Endothelial cell (in vitro differentiated cells): ENCODE measurements around the gene CMTR2. TPM values are rescaled to one million over a fixed set of nuclear protein-coding genes. Genes with fewer than 3 reads are reported as not detected.

ENCODE experiments used
- DNase-seq: peaks from one replicate; pipeline ENCODE4 v3.0.0; 2021; ENCODE audit warnings: low spot score
- H3K27ac Mint-ChIP-seq: one replicate; pipeline ENCODE4 v1.8.0; 2021; ENCODE audit warnings: mixed read lengths, inconsistent platforms; ENCODE audit not compliant: unreplicated experiment
- H3K27me3 Mint-ChIP-seq: one replicate; pipeline ENCODE4 v1.8.0; 2021; ENCODE audit warnings: mild to moderate bottlenecking, moderate library complexity, mixed read lengths, inconsistent platforms; ENCODE audit not compliant: unreplicated experiment
- H3K36me3 Mint-ChIP-seq: one replicate; pipeline ENCODE4 v1.8.0; 2021; ENCODE audit warnings: mild to moderate bottlenecking, low read depth, mixed read lengths, inconsistent platforms; ENCODE audit not compliant: unreplicated experiment
- H3K4me1 Mint-ChIP-seq: one replicate; pipeline ENCODE4 v1.8.0; 2021; ENCODE audit warnings: mild to moderate bottlenecking, mixed read lengths, inconsistent platforms; ENCODE audit not compliant: unreplicated experiment
- H3K4me3 Mint-ChIP-seq: one replicate; pipeline ENCODE4 v1.8.0; 2021; ENCODE audit warnings: mild to moderate bottlenecking, mixed read lengths, inconsistent platforms; ENCODE audit not compliant: unreplicated experiment
- H3K9me3 Mint-ChIP-seq: one replicate; pipeline ENCODE4 v1.8.0; 2021; ENCODE audit warnings: mixed read lengths, inconsistent platforms; ENCODE audit not compliant: unreplicated experiment
- CTCF ChIP-seq: fragments of 200-600 bp; sonication (generic); IDR thresholded peaks from one replicate; pipeline ENCODE4 v1.5.0; 2021; ENCODE audit warnings: antibody characterized with exemption; ENCODE audit not compliant: unreplicated experiment
- total RNA-seq: library from RNA; stranded (reverse); fragmentation: NEBNext Ultra II Directional; extraction: Animal tissue kit (Norgen Biotek cat#: 25700); gene quantifications from one replicate; pipeline ENCODE4 v1.2.1, GENCODE V29; 2021; ENCODE audit not compliant: unreplicated experiment

The CMTR2 gene
- total RNA-seq, 1 donor from 2014 or later, result 26.7 TPM

- Mint-ChIP-seq H3K9me3 (no peaks in the 10 kb centered on the region), H3K4me1 (peaks cover 4% of the 10 kb centered on the region), H3K27ac (no peak overlapping the region), H3K4me3 (no peak overlapping the region), H3K36me3 (peaks cover 4% of the 10 kb centered on the region), H3K27me3 (peaks cover 6% of the 10 kb centered on the region)
- no peak for TF ChIP-seq CTCF
- DNase-seq, result no peak
These were observed 42.9 kb downstream of the CMTR2 start for GRCh38 chr16:71246309-71246708.

- Mint-ChIP-seq H3K27ac (no peak overlapping the region), H3K27me3 (peaks cover 6% of the 10 kb centered on the region), H3K4me3 (no peak overlapping the region), H3K36me3 (peaks cover 4% of the 10 kb centered on the region), H3K9me3 (no peaks in the 10 kb centered on the region), H3K4me1 (peaks cover 4% of the 10 kb centered on the region)
- no peak for DNase-seq
- no peak for TF ChIP-seq CTCF
These were observed 44.7 kb downstream of the CMTR2 start for GRCh38 chr16:71244521-71244920.

- Mint-ChIP-seq H3K27ac (no peak overlapping the region), H3K36me3 (peaks cover 2% of the 10 kb centered on the region), H3K4me3 (no peak overlapping the region), H3K27me3 (peaks cover 4% of the 10 kb centered on the region), H3K9me3 (no peaks in the 10 kb centered on the region), H3K4me1 (no peaks in the 10 kb centered on the region)
- DNase-seq, result no peak
- no peak for TF ChIP-seq CTCF
These were observed 46.6 kb downstream of the CMTR2 start for GRCh38 chr16:71242601-71243000.

- peaks cover 4% of the 10 kb centered on the region for H3K27me3 Mint-ChIP-seq
- H3K4me1 Mint-ChIP-seq, result no peaks in the 10 kb centered on the region
- no peaks in the 10 kb centered on the region for H3K36me3 Mint-ChIP-seq
- peak overlapping the region; percentile 13 for H3K27ac Mint-ChIP-seq
- H3K9me3 Mint-ChIP-seq, result peaks cover under 1% of the 10 kb centered on the region
- DNase-seq, result no peak
- no peak for TF ChIP-seq CTCF
- no peak overlapping the region for H3K4me3 Mint-ChIP-seq
These were observed 47.2 kb downstream of the CMTR2 start for GRCh38 chr16:71242036-71242435.

Other genes with a start within 250 kb of the CMTR2 start
- 2.5 TPM for gene HYDIN, start 58.7 kb downstream of the CMTR2 start, total RNA-seq
- gene CALB2, start 69.3 kb upstream of the CMTR2 start, total RNA-seq, result 12.9 TPM
- not detected for gene TLE7, start 152.7 kb upstream of the CMTR2 start, total RNA-seq
- 8.3 TPM for gene ZNF23, start 172.8 kb upstream of the CMTR2 start, total RNA-seq
- 7.5 TPM for gene ZNF19, start 199.9 kb upstream of the CMTR2 start, total RNA-seq
- gene CHST4, start 237.0 kb upstream of the CMTR2 start, total RNA-seq, result 0.13 TPM